ENCODE data around the gene UBE2R2. TPM values are rescaled to one million over a fixed set of nuclear protein-coding genes. Genes with fewer than 3 reads are reported as not detected.
"Not testable (repeated sequence)": the region's sequence is repeated elsewhere in the genome, so short reads cannot be mapped to it uniquely, and the experiment has no call there.

The UBE2R2 gene
- 20.6 and 36.8 TPM in 2 replicates for total RNA-seq

- DNase-seq, result peak; percentile 95
Observed at GRCh38 chr9:33816327-33817252, at the start of gene UBE2R2. Gene UBE2R2, plus strand, starts transcription at chr9:33817160. Its CDS starts 598 bp downstream, at chr9:33817758.

- DNase-seq, result not testable (repeated sequence)
Observed at GRCh38 chr9:33770156-33770880, 46.6 kb upstream of the UBE2R2 start.

DNA sequence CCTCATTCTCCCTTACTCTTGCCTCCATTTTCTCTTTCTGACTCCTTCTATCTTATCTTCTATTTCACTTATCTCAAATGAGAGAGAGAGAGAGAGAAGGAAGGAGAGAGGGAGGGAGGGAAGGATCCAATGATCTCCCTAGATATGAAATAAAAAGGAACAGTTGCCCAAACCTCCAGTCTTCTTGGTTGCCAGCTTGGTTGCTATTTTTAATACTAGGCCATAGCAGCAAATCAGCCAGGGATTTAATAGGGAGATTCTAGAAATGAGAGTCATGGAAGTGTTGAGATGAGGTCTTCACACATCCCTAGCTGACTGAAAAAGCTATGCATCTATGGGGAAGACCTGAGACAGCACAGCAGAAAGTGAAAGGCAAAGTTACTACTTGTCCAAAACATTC, 43.8 kb upstream of the UBE2R2 start:
- DNase-seq, result not testable (repeated sequence)

GRCh38 chr9:33774074-33774659, 42.8 kb upstream of the UBE2R2 start:
- not testable (repeated sequence) for DNase-seq

- DNase-seq, result no peak
Observed at GRCh38 chr9:33776578-33776977, 40.4 kb upstream of the UBE2R2 start.

- DNase-seq, result peak; percentile 81
Observed at GRCh38 chr9:33778700-33779351, 38.1 kb upstream of the UBE2R2 start.

- DNase-seq, result no peak
Observed at GRCh38 chr9:33780276-33780675, 36.7 kb upstream of the UBE2R2 start.

GRCh38 chr9:33781736-33782135, 35.2 kb upstream of the UBE2R2 start:
- DNase-seq, result no peak

DNA sequence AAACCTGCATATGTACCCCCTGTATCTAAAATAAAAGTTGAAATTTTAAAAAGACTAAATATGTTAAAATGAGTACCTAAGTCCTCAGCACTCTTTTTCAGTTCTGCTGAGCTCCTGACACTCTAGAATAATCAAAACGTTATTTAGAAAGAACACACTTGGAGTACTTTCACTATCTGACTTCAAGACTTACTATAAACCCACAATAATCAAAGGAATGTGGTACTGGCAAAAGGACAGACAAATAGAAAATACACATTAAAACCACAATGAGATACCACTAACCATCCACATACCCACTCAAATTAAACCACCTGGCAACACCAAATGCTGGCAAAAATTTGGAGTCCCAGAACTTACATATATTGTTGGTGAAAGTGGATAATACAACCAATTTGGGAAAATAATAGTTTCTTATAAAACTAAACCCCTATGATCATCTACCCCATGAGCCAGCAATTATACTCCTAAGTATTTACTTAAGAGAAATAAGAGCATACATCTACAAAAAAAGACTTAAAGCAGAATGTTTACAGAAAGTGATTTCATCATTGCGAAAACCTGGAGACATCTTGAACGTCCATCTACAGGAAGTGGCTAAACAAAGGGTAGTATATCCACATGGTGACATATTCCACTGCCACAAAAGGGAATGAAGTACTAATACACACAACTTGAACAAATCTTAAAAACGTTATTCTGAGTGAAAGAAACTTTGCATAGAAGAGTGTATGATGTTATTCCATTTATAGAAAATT, 34.4 kb upstream of the UBE2R2 start:
- peak; percentile 53 for DNase-seq

DNA sequence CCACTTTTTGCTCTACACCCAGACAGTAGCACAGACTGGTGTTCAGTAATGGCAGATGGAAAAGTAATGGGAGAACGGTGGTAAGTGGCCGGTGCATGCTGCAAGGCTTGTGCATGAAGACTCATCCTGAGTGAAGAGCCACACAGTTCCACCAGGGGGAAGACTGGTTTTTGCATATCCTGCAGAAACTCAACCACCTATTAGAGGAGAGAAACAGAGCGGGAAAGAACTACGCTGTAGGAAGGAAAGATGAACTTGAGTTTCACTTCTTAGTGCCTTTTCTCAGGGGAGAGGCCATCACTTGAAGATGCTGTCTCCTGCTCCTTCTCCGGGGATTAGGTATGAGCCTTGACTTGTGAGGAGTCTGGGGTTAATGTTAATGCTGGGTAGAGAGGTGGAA, 31.0 kb upstream of the UBE2R2 start:
- DNase-seq, result peak; percentile 51

GRCh38 chr9:33786681-33787080, 30.3 kb upstream of the UBE2R2 start:
- DNase-seq, result no peak

DNA sequence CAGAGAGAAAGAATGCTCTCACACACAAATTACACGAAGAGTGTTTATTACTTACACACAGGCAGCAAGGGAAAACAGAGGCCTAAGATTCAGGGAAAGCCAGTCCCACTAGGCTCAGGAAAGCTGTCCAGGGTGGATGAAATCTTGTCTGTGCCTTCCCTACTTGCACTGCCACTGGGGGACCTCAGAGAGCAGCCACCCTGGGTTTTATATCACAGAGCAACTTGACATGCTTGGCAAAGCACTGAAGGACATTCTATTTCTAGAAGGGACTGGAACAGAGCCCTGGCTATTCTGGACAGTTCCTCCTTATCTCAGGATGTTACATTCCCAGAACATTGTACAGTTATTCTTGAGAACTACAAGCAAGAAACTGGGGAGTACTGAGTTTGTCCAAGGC, 29.1 kb upstream of the UBE2R2 start:
- no peak for DNase-seq

GRCh38 chr9:33789429-33789828, 27.5 kb upstream of the UBE2R2 start:
- DNase-seq, result not testable (repeated sequence)

- peak; percentile 84 for DNase-seq
Observed at GRCh38 chr9:33791117-33791516, 25.8 kb upstream of the UBE2R2 start.

GRCh38 chr9:33793496-33793895, 23.5 kb upstream of the UBE2R2 start:
- DNase-seq, result not testable (repeated sequence)

- no peak for DNase-seq
Observed at GRCh38 chr9:33794560-33794959, 22.4 kb upstream of the UBE2R2 start.

- no peak for DNase-seq
Observed at GRCh38 chr9:33795281-33795680, 21.7 kb upstream of the UBE2R2 start, which contains the start of gene PRSS3. Gene PRSS3, plus strand, starts transcription at chr9:33795561. Its CDS starts 13 bp downstream, at chr9:33795574.

GRCh38 chr9:33795819-33796218, 21.1 kb upstream of the UBE2R2 start:
- no peak for DNase-seq

- DNase-seq, result not testable (repeated sequence)
Observed at GRCh38 chr9:33796679-33797078, 20.3 kb upstream of the UBE2R2 start.

GRCh38 chr9:33797837-33798236, 19.1 kb upstream of the UBE2R2 start:
- DNase-seq, result no peak

DNA sequence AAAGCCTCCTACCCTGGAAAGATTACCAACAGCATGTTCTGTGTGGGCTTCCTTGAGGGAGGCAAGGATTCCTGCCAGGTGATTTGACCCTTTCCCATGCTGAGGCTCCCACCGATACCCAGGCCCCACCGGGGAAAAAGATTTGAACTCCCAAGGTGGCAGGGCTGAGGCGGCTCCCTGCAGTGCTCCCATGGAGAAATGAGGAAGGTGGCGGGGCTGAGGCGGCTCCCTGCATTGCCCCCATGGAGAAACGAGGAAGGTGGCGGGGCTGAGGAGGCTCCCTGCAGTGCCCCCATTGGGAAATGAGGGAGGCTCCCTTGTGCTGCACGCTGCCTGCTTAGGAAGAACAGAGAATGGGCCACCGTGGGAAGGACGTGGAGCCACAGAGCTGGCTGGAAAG, 18.4 kb upstream of the UBE2R2 start:
- DNase-seq, result no peak

Measured in dermis blood vessel endothelial cell (primary cell).